CD4-positive, alpha-beta T cell treated with Interleukin-17A for 1 hour (primary cell): ENCODE measurements around the gene CFTR.

Source experiments
- DNase-seq: peaks from one replicate; pipeline ENCODE4 v3.0.0-alpha.2; 2020

CFTR gene

DNA sequence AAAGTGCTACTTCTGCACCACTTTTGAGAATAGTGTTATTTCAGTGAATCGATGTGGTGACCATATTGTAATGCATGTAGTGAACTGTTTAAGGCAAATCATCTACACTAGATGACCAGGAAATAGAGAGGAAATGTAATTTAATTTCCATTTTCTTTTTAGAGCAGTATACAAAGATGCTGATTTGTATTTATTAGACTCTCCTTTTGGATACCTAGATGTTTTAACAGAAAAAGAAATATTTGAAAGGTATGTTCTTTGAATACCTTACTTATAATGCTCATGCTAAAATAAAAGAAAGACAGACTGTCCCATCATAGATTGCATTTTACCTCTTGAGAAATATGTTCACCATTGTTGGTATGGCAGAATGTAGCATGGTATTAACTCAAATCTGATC lies 110.4 kb downstream of the CFTR start:
- DNase-seq, result no peak

DNA sequence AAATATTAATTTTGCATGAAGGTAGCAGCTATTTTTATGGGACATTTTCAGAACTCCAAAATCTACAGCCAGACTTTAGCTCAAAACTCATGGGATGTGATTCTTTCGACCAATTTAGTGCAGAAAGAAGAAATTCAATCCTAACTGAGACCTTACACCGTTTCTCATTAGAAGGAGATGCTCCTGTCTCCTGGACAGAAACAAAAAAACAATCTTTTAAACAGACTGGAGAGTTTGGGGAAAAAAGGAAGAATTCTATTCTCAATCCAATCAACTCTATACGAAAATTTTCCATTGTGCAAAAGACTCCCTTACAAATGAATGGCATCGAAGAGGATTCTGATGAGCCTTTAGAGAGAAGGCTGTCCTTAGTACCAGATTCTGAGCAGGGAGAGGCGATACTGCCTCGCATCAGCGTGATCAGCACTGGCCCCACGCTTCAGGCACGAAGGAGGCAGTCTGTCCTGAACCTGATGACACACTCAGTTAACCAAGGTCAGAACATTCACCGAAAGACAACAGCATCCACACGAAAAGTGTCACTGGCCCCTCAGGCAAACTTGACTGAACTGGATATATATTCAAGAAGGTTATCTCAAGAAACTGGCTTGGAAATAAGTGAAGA lies 112.3 kb downstream of the CFTR start:
- no peak for DNase-seq

DNA sequence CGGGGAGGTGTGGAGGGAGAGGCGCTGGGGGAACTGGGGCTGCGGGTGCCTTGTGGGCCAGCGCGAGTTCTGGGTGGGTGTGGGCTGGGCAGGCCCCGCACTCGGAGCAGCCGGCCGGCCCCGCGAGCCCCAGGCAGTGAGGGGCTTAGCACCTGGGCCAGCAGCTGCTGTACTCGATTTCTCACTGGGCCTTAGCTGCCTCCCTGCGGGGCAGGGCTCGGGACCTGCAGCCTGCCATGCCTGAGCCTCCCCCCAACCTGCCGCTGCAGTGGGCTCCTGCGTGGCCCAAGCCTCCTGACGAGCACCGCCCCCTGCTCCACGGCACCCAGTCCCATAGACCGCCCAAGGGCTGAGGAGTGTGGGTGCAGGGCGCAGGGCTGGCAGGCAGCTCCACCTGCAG lies 116.3 kb downstream of the CFTR start:
- DNase-seq, result no peak

DNA sequence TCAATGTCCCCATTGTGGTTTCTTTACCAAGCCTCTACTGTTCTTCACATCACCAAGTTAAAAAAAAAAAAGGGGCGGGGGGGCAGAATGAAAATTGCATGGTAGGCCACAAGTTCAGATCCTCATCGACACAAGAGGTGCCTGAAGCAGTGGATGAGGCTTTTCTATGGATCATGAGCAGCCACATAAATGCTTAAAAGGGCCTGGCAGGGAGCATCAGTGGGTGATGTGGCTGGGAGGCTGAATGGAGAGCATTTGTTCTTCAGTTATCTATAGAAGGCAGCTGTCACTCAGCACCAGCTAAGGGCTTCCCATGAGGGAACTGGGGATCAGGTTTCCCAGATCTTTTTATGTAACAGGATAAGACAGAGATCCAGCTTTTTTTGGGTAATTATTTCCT lies 117.9 kb downstream of the CFTR start:
- DNase-seq, result no peak

DNA sequence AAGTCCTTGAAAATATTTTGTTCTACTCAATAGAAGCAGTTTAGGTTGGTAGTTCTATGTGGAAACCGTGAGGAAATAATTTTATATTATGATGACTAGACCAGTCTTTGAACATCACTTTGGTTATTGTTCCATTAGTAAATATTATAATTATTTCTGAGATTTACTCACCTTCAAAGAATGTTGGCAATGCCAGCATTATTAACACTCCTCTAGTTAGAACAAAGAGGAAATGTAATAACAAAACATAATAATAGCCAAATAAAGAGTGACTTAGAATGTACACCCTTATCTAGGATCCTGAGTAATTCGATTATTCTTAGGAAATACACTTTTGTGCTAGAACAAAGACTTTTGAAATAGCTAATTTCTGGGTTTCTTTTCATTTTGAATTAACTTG lies 121.1 kb downstream of the CFTR start:
- no peak for DNase-seq

DNA sequence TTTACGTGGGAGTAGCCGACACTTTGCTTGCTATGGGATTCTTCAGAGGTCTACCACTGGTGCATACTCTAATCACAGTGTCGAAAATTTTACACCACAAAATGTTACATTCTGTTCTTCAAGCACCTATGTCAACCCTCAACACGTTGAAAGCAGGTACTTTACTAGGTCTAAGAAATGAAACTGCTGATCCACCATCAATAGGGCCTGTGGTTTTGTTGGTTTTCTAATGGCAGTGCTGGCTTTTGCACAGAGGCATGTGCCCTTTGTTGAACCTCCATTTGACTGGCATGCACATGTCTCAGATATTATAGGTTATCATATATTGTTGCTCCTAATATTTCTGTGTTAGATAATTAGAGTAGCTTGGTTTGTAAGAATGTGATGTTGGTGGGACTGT lies 123.8 kb downstream of the CFTR start:
- no peak for DNase-seq

DNA sequence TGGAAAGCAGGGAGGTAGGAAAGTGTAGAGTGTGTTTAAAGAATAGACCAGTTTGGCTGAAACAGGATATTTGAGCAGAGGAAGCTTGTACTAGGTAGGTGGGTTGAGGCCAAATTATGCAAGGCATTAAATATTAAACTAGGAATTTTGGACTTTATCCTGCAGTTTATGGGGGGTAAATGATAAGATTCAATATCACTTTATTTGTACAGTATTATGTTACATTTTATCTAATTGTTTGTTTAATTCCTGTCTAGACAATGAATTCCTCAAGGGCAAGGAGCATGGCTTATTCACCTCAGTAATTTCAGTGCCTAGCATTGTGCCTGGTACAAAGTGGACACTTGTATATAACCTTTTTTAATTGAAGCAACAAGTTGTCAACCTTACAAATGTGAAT lies 125.9 kb downstream of the CFTR start:
- no peak for DNase-seq

DNA sequence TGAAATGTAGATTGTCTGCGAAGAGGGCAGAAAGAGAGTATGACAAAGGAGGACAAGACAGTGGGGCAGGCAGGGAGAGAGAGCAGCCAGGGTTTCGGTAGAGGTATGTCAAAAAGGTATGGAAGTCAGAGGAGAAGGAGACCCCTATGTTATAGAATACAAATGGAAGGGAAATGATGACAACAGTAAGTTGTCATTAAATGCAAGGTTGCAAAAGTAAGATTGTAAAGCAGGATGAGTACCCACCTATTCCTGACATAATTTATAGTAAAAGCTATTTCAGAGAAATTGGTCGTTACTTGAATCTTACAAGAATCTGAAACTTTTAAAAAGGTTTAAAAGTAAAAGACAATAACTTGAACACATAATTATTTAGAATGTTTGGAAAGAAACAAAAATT lies 126.3 kb downstream of the CFTR start:
- DNase-seq, result no peak

DNA sequence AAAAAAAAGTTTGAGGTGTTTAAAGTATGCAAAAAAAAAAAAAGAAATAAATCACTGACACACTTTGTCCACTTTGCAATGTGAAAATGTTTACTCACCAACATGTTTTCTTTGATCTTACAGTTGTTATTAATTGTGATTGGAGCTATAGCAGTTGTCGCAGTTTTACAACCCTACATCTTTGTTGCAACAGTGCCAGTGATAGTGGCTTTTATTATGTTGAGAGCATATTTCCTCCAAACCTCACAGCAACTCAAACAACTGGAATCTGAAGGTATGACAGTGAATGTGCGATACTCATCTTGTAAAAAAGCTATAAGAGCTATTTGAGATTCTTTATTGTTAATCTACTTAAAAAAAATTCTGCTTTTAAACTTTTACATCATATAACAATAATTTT lies 130.6 kb downstream of the CFTR start:
- no peak for DNase-seq

DNA sequence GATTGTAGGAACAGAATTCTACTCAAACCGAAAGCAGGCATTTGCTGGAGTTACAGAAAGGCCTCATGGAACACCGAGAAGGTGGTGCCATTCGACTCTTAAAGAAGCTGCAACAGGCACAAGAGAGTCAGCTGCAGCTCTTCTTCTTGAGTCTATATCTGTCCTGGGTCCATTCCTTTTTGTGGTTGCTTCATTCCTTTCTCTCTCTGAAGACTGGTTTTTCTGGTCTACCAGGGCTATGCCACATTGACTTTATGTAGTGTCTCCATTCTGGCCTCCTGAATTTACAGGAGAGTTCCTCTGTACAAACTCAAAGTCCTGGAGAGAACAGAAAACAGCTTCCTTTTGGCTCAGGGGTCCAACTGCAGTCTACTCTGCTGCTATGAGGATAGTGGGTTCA lies 132.8 kb downstream of the CFTR start:
- DNase-seq, result no peak

DNA sequence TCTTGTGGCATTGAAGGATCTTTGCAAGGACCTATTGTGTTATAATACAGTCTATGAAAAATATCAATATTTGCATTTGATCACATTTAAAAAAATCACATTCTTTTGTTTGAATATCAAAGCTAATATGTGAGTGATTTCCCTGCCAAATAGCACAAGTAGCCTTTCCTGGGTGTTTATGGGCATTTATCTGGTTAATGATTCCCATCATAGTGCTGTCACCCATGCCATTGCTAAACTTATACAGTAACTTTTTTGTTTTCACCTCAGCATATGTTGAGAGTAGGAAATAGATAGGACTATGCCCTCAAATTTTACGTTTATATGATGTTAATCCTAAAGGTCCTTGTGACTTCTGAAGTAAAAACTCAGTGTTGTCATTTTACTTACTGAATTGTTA lies 136.9 kb downstream of the CFTR start:
- DNase-seq, result no peak

DNA sequence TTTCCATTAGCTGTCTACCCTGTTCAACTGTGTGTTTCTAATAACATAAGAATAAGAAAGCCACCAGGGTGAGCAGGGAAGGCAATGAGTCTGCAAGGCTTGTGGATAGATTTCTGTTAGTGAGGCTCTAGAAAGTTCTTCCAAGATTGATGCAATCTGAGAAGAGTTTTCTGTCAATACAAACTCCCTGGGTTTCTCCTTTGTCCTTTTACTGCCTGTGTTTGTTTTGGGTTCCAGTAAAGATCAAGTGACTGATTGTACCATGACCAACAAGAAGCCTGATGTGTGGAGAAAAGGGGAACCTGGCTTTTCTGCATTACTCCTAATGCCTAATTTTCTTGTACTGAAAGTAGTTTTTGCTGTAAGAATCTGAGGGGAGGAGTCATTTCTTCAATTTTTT lies 139.9 kb downstream of the CFTR start:
- no peak for DNase-seq

DNA sequence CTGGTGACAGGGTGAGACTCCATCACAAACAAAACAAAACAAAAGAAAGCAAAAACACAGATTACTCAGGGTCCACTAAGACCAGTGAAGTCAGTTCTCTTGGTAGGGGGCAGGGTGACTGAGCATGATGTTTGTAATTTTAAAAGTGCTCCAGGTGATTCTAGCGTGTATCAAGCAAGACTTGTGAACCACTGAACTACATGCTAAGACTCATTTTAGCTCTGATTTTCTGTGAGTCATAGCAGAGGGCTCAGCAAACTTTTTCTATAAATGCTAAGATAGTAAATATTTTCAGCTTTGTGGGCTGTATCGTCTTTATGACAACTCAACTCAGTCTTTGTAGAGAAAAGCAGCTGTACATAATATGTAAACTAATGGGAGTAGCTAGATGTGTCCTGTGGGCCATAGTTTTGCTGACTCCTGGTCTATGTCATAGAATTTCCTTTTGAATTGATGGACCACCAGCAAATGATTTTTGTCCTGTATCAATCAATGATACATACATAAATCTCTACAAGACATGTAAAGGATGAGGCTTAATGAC lies 141.3 kb downstream of the CFTR start:
- no peak for DNase-seq

DNA sequence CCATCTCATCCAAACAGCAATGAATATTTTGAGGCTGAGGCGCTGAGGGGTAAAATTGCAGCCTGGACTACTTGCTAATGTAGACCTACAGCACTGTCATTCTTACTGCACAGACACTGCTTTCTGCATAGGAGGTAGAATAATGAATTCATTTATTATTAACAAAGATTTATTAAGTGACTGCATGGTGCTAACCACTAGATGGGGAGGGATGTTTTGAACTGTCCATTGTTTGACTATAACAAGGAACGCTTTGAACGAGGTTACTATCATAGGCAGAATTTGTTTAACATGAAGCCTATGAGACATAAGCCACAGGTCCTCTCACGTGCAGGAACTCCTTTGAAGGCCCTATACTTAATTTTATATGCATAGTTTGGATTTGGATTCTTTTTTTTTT lies 143.8 kb downstream of the CFTR start:
- DNase-seq, result no peak

DNA sequence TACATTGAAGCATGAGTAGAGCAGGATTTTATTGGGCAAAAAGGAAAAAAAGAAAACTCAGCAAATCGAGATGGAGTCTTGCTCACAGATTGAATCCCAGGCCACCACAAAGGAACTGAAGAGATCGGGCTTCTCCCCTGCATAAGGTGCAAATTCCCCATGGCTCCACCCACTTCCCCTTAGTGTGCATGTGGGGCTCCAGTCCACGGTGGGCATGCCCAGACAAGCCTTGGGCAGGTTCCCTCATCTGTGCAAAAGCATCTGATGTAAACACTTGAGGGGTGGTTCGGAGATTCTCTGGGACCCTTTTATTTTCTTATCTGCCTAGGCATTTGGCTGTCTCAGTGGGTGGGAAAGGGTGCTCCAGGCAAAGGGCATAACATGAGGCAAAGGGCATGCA lies 150.7 kb downstream of the CFTR start:
- DNase-seq, result no peak

DNA sequence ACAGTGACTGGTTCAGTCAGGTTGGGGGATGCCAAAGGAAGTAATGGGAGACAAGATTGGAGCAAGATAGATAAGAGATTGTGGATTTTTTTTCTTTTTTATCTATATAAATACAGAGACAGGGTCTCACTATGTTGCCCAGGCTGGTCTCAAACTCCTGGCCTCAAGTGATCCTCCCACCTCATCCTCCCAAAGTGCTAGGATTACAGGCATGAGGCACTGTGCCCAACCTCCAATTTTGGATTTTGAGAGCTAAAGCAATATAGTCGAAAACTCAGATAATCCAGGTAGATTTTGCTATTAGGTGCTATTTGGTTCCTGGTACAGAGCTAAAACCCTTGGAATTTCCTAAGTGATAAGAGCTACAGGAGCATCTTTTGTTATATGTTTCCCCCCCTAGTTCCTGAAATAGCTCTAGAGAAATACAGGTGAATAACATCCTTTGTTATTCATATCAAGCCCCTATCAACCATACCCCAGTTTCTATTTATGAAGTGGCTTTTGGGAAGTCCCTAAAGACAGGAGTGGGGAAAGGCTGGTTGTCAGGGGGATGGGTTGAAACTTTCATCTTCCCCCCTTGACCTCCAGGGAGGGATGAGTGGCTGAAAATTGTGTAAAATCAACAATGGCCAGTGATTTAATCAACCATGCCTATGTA lies 151.2 kb downstream of the CFTR start:
- no peak for DNase-seq

DNA sequence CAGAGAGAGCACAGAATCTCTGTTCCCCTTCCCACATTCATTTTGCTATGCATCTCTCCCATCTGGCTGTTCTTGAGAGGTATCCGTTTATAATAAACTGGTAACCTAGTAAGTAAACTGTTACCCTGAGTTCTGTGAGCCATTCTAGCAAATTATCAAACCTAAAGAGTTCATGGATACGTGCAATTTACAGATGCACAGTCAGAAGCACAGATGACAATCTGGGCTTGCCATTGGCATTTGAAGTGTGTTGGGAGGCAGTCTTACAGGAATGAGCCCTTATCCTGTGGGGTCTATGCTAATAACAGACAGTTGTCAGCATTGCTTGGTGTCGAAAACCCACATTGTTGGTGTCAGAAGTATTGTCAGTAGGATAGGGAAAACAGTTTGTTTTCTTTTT lies 151.8 kb downstream of the CFTR start:
- DNase-seq, result no peak

DNA sequence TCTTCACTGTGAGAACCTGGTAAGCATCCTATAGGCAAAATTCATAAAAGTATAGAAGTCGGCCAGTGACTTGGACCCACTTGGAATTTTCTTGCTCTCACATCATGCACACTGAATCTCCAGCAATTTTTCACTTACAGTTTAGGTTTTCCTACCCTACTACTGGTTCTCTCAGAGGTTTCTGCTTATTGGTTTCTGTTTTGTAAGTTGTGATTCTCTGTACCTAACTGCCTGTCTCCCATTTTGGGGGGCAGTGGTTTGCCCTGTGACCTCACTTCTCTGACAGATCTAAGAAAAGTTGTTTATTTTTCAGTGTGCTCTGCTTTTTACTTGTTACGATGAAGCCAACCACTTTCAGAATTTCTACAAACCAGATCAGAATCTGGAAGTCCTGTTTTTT lies 158.1 kb downstream of the CFTR start:
- no peak for DNase-seq

DNA sequence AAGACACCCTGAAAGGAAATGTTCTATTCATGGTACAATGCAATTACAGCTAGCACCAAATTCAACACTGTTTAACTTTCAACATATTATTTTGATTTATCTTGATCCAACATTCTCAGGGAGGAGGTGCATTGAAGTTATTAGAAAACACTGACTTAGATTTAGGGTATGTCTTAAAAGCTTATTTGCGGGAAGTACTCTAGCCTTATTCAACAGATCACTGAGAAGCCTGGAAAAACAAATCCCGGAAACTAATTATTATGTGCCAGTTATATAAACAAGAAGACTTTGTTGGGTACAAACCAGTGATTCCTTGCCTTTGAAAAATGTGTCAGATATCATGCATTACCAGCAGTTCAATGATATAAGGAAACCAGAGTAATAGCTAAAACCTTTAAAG lies 160.1 kb downstream of the CFTR start:
- DNase-seq, result no peak

DNA sequence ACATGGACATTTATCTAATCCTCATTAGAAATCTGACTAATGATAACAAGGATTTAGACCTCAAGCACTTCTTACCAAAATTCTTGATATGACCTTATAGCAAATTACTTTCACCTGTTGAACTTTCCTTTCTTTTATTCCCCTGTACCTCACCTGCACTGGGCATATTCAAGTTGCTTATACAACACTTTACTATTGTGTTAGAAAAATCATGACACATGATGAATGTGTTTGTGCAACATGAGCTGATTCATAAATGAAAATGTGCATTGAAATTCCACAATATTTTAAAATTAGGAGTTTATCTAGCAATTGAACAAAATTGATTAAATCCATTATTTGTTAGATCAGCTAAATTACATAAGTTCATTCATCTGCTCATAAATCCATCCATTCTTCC lies 160.6 kb downstream of the CFTR start:
- DNase-seq, result no peak

DNA sequence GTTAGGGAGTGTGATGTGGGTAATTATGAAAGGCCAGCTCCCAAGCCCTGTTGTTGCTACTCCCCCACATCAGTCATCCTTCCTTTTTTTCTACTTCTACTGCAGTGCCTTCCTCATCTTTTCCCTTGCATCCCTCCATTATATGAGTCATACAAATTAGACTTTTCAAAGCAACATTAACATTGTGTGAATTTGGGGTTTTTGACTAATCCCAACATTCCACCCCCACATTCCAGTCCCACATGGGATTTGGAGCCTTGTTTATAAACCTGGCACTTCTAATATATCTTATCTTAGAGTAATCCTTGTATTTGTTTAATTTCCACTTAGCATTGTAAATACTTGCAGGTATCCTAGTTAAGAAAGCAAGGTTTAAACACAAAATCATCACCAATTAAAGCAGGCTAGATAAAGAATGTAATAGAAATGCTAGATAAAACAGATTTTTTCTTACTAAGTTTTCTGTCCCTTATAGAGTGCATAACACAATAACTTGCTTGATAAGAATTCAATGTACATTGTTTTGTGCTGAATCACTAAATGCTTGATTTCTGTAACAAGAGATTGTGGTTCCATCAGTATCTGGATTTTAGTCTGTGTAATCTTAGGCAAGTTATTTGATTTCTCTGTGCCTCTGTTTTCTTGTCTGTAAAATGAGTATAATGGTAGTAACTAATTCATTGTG lies 165.8 kb downstream of the CFTR start:
- no peak for DNase-seq

DNA sequence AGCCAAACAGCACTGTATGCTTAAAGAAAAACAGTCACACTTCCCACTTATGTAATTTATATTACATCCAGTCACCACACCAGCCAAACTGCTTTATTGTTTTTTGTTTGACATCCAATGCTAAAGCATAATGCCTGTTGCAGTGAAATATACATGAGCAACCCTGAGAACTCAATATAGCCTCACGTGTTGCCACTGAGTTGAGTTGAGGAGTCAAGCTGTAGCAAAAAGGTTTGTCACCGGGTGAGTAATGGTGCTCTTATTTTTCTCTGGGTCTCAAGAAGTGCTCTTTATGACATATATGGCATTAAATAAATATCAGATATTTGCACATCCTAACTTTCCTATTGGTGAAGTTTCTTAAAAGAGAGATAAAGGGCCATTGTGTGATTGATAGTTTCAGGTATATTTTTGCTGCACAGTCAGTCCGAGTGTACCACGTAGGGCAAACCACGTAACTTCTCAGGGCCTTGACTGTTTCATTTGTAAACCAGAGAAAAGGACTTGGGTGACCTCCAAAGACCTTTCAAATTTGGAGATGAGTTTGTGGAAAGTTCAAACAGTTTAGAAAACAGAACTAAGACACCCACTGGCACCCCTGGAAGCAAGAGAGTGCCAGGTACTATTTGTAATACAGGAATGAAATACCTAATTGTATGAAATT lies 168.5 kb downstream of the CFTR start:
- no peak for DNase-seq

DNA sequence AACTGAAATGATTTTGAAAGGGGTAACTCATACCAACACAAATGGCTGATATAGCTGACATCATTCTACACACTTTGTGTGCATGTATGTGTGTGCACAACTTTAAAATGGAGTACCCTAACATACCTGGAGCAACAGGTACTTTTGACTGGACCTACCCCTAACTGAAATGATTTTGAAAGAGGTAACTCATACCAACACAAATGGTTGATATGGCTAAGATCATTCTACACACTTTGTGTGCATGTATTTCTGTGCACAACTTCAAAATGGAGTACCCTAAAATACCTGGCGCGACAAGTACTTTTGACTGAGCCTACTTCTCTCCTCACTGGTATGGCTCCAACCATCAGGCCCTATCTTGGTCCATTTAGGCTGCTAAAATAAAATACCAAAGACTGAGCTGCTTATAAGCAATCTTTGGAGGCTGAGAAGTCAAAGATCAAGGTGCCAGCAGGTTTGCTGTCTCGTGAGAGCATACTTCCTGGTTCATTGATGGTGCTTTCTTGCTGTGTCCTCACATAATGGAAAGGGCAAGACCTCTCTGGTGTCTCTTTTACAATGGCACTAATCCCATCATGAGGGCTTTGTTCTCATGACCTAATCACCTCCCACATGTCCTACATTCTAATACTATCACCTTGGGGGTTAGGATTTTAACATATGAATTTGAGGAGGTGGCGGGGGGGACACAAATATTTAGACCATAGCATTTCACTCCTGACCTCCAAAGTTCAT lies 173.3 kb downstream of the CFTR start:
- DNase-seq, result no peak
